NCI-H2227 treated with DMSO at 0.1 percent for 48 hours (cell line): Measurements from ENCODE around the gene MACROD2.
"Not testable (repeated sequence)": the region's sequence is repeated elsewhere in the genome, so short reads cannot be mapped to it uniquely, and the experiment has no call there.

Experiments
- DNase-seq: peaks from one replicate; lab custom pipeline; 2025; lab: John Stamatoyannopoulos, UW

The MACROD2 gene

GRCh38 chr20:15171016-15171415 lies 1175.7 kb downstream of the MACROD2 start:
- no peak for DNase-seq

- no peak for DNase-seq
These were observed 1181.6 kb downstream of the MACROD2 start for GRCh38 chr20:15176929-15177328.

GRCh38 chr20:15178581-15178980 lies 1183.3 kb downstream of the MACROD2 start:
- no peak for DNase-seq

- no peak for DNase-seq
These were observed 1184.1 kb downstream of the MACROD2 start for GRCh38 chr20:15179381-15179780.

- DNase-seq = no peak
These were observed 1184.5 kb downstream of the MACROD2 start for GRCh38 chr20:15179781-15180180.

GRCh38 chr20:15185322-15185721 lies 1190.0 kb downstream of the MACROD2 start:
- no peak for DNase-seq

- DNase-seq = no peak
These were observed 1190.6 kb downstream of the MACROD2 start for GRCh38 chr20:15185913-15186312.

- DNase-seq = no peak
These were observed 1192.3 kb downstream of the MACROD2 start for GRCh38 chr20:15187612-15188011.

- no peak for DNase-seq
These were observed 1193.1 kb downstream of the MACROD2 start for GRCh38 chr20:15188415-15188814.

GRCh38 chr20:15191082-15191723 lies 1195.9 kb downstream of the MACROD2 start:
- no peak for DNase-seq

GRCh38 chr20:15195378-15195777 lies 1200.1 kb downstream of the MACROD2 start:
- no peak for DNase-seq

GRCh38 chr20:15196547-15197255 lies 1201.4 kb downstream of the MACROD2 start:
- no peak for DNase-seq

GRCh38 chr20:15198017-15198416 lies 1202.7 kb downstream of the MACROD2 start:
- not testable (repeated sequence) for DNase-seq

GRCh38 chr20:15199698-15200097 lies 1204.4 kb downstream of the MACROD2 start:
- no peak for DNase-seq

- no peak for DNase-seq
These were observed 1204.8 kb downstream of the MACROD2 start for GRCh38 chr20:15200147-15200565.

GRCh38 chr20:15201602-15202001 lies 1206.3 kb downstream of the MACROD2 start:
- DNase-seq = no peak

- DNase-seq = no peak
These were observed 1208.9 kb downstream of the MACROD2 start for GRCh38 chr20:15204234-15204633.

GRCh38 chr20:15205028-15205427 lies 1209.7 kb downstream of the MACROD2 start:
- no peak for DNase-seq

- DNase-seq = peak; percentile 42
These were observed 1210.4 kb downstream of the MACROD2 start for GRCh38 chr20:15205719-15206118.

- no peak for DNase-seq
These were observed 1214.2 kb downstream of the MACROD2 start for GRCh38 chr20:15209537-15209936.

GRCh38 chr20:15214051-15214450 lies 1218.7 kb downstream of the MACROD2 start:
- no peak for DNase-seq

GRCh38 chr20:15220009-15220656 lies 1224.8 kb downstream of the MACROD2 start:
- DNase-seq = no peak
